ENCODE measurements around the gene KLF18. TPM values are rescaled to one million over a fixed set of nuclear protein-coding genes. Genes with fewer than 3 reads are reported as not detected.
"Not testable (repeated sequence)": the region's sequence is repeated elsewhere in the genome, so short reads cannot be mapped to it uniquely, and the experiment has no call there.

The KLF18 gene
- polyA plus RNA-seq (ENCODE audit: insufficient read length) = not detected
- long read RNA-seq, donor 1 = 0 reads
- long read RNA-seq, donor 2 = 0 reads
- long read RNA-seq, donor 3 = 0 reads
- long read RNA-seq, donor 4 = 0 reads
- long read RNA-seq, donor 5 = 0 reads
- long read RNA-seq, donor 6 = 0 reads
- long read RNA-seq, donor 7 = 0 reads
- long read RNA-seq, donor 8 = 0 reads

GRCh38 chr1:44141531-44141930 lies at the start of gene KLF18:
KLF18 (minus strand) TSS chr1:44141631; CDS start chr1:44141631, 0 bp downstream.
- DNase-seq = no peak

GRCh38 chr1:44174630-44175029 lies 33.2 kb upstream of the KLF18 start:
- no peak for DNase-seq

GRCh38 chr1:44170281-44170823 lies 28.9 kb upstream of the KLF18 start:
- no peak for DNase-seq

- DNase-seq = no peak
These were observed 27.2 kb upstream of the KLF18 start for GRCh38 chr1:44168520-44169098.

- no peak for DNase-seq
These were observed 20.1 kb upstream of the KLF18 start for GRCh38 chr1:44161546-44161945.

GRCh38 chr1:44158871-44159270 lies 17.4 kb upstream of the KLF18 start:
- DNase-seq = no peak

- DNase-seq = no peak
These were observed 16.5 kb upstream of the KLF18 start for GRCh38 chr1:44157903-44158302.

- DNase-seq = no peak
These were observed 12.6 kb upstream of the KLF18 start for GRCh38 chr1:44154049-44154448.

- no peak for DNase-seq
These were observed 11.3 kb upstream of the KLF18 start for GRCh38 chr1:44152692-44153091.

GRCh38 chr1:44151808-44152207 lies 10.4 kb upstream of the KLF18 start:
- DNase-seq = no peak

- no peak for DNase-seq
These were observed 9.9 kb upstream of the KLF18 start for GRCh38 chr1:44151332-44151731.

- DNase-seq = no peak
These were observed 6.2 kb upstream of the KLF18 start for GRCh38 chr1:44147582-44147981.

- no peak for DNase-seq
These were observed 5.3 kb upstream of the KLF18 start for GRCh38 chr1:44146536-44147361.

- no peak for DNase-seq
These were observed 3.7 kb upstream of the KLF18 start for GRCh38 chr1:44144962-44145756.

GRCh38 chr1:44139565-44139964 lies 1.9 kb downstream of the KLF18 start:
- DNase-seq = not testable (repeated sequence)

GRCh38 chr1:44138239-44138638 lies 3.2 kb downstream of the KLF18 start:
- DNase-seq = no peak

- peak; percentile 74 for DNase-seq
These were observed 5.5 kb downstream of the KLF18 start for GRCh38 chr1:44135886-44136285.

- no peak for DNase-seq
These were observed 7.1 kb downstream of the KLF18 start for GRCh38 chr1:44134071-44134920.

GRCh38 chr1:44131411-44131810 lies 10.0 kb downstream of the KLF18 start:
- no peak for DNase-seq

GRCh38 chr1:44129616-44130500 lies 11.6 kb downstream of the KLF18 start:
- DNase-seq = no peak

Measured in left kidney (tissue), 8 donors.